GM21447 (cell line): ENCODE results near the gene URB1.
A peak's percentile ranks its signal among the peaks of the same experiment; 100 is the strongest.
"Not testable (repeated sequence)": the region's sequence is repeated elsewhere in the genome, so short reads cannot be mapped to it uniquely, and the experiment has no call there.

Source experiments
- ATAC-seq: cut with Tn5 transposase; IDR thresholded peaks from one replicate; pipeline ENCODE4 v1.9.1; 2021; ENCODE audit not compliant: unreplicated experiment

Gene URB1

DNA sequence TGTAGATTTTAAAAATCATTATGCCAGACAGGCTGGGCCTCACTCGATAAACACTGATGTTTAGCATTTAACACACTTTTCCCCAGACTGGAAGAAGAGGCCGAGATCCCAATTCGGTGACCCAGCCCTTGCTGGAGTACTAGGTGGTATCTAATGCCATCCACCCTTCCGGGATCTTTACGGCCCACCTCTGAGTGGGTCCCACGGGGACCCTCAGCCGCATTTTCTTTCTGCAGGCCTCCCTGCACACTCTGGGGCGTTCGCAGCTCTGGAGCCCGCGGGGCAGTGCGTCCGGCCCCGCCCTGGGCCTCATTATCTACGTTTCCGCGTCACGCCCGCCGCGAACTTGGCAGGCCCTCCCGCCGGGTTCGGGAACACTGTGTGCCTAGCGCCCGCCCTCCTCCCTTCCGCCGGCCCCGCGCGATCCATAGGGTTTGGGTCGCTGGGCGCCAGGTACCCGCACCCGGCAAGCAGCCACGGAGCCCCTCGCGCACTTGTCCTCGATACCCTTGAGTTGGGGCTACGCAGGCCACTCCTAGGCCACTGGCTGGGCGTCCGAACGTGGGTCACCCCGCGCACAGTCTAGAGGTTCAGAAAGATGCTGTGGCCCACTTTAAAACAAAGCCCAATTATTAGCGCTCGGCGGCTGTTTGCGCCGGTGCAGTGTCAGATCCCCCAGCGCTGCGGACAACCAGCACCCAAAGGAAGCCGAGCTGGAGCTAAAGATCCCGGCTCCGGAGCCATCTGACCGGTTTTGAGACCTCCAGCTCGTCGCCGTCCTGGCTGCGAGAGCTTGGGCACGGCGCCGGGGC, 18.7 kb upstream of the URB1 start:
- no peak for ATAC-seq

- ATAC-seq: no peak
These were observed 18.1 kb upstream of the URB1 start for GRCh38 chr21:32410916-32411315.

- no peak for ATAC-seq
These were observed 17.5 kb upstream of the URB1 start for GRCh38 chr21:32410291-32410690.

DNA sequence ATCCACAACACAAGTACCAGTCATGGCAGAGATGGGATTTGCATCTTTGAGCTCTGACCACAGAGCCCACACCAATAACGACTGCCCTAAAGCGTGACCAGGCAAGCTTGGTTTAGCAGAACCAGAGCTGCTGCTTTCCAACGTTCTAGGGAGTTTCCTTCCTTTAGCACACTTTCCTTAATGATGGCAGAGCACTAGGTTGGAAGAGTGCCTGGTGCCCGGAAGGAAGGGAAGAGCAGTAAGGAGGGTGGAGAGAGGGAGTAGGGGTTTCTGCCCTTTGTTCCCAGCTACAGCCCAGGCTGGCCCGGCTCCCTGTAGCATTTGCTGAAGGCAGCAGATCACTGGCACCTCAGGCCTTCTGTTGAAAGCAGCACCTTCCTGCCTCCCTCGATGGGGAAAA, 13.6 kb upstream of the URB1 start:
- no peak for ATAC-seq

- ATAC-seq: no peak
These were observed 10.5 kb upstream of the URB1 start for GRCh38 chr21:32403201-32403777.

GRCh38 chr21:32393677-32394001, 827 bp upstream of the URB1 start:
- ATAC-seq: no peak

DNA sequence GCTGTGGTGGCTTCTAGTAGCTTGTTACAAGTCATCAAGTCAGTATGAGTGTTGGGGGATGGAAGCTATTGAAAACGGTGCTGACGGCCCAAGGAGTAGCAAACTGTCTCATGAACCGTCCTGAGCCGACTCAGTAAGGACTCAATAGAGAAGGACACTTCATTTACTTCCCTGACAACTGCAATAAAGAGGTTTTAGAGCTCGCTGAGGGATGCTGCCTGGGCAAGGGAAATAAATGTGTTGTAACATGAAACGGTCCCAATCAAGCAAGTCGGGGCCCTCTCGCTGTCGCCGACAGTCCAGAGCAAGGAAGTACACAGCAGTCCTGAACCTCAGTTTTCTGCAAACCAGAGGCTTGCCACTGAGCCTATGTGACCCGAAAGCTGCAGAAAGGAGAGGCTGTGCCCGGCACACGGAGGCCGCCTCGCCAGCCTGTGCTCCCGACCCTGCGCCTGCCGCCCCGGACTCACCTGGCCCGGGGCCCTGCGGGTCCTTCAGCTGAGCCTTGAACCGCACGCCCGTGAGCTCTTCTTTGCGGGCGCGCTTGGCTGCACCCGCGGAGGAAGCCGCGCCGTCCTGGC, 423 bp downstream of the URB1 start:
- peak; percentile 33 for ATAC-seq

- no peak for ATAC-seq
These were observed 1.1 kb downstream of the URB1 start for GRCh38 chr21:32391755-32392154.

GRCh38 chr21:32390537-32391224, 2.1 kb downstream of the URB1 start:
- ATAC-seq: not testable (repeated sequence)

DNA sequence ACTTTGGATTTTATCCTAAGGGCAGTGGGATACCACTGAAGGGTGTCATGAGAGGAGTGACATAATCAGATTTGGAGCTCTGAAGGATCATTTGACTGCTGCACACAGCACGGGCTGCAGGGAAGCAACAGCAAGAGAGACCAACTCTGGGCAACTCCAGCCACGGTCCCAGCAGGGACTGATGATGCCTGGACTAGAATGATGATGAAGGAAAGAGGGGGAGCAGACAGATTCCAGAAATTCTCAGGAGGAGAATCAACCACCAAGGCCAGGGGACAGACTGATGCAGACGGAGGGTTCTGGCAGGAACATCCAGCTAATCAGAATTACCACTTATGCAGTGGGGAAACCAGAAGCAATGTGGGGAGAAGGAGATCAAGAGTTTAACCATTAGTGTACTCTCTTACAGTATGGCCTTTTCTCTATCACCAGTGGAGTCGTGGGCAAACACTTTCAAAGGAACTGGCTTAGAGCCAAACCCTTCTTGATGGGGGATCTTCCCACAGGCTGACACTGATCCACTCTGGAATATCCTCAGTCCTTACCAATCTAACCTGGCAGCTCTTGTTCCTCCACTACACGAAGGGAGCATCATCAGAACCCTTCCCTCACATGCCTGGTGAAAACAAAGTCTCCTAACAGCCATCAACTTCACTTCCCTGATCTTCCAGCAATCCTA, 3.3 kb downstream of the URB1 start:
- no peak for ATAC-seq

GRCh38 chr21:32388306-32388705, 4.5 kb downstream of the URB1 start:
- ATAC-seq: no peak

GRCh38 chr21:32387151-32387550, 5.7 kb downstream of the URB1 start:
- ATAC-seq: no peak

- ATAC-seq: no peak
These were observed 6.5 kb downstream of the URB1 start for GRCh38 chr21:32386195-32386870.

- no peak for ATAC-seq
These were observed 9.0 kb downstream of the URB1 start for GRCh38 chr21:32383812-32384211.

DNA sequence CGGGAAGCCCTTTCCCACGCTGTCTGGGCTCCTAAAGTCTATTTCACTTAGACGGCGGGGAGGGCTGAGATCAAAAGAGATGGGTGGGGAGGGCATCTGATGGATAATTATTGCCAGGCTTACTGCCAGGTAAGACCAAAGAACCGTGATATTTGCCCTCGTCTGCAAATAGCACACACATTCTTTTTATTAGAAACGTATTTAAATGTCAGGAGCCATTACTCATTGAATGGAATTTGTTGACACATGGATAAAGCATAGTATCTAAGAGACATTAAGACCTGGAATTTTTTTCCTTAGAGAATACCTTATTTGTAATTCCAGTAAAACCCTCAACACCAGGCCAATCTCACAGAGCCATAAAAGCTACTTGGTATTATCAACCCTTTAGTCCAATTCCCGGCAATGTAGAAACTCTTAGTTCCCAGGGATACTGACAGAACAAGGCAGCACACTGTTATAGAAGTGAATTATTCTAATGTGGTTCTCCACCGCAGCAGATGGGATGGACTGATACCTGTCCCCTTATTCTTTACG, 10.6 kb downstream of the URB1 start:
- ATAC-seq: no peak

GRCh38 chr21:32381571-32381970, 11.2 kb downstream of the URB1 start:
- ATAC-seq: no peak

GRCh38 chr21:32380940-32381339, 11.9 kb downstream of the URB1 start:
- ATAC-seq: no peak

GRCh38 chr21:32378956-32379355, 13.9 kb downstream of the URB1 start:
- ATAC-seq: no peak

GRCh38 chr21:32377991-32378390, 14.8 kb downstream of the URB1 start:
- no peak for ATAC-seq

DNA sequence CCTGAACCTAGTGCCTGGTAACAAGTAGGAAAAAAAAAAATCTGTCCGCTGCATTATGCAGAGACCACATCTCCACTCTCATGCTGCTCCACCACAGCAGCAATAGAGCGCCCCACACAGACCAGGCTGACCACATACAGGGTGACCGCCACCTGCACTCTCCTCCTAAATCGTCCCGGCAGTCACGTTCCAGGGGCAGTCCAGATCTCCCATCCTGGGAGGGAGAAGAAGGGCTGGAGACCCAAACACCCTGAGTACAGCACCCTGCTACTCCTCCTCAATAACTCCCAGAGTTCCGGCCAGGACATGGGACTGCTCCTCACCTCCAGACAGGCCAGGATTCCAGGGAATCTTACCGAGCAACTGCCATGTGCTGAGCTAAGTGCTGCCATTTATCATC, 15.3 kb downstream of the URB1 start:
- ATAC-seq: no peak

DNA sequence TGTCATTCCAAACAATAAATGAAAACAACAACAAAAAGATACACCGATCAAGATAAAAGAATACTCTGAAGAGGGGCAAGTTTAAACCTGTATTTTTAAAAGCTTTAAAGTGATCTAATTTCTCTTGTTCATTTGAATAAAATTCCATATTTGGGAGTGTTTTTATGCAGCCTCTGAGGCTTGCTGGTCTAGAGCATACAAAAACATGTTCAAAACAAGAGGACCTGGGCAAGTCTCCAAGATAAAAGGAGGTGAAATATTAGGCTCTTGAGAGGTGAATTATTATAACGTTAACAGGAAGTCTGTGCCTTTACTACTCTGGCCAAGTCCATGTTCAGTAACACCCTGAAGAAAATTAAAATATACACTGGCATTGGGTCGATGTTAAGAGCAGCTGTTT, 20.1 kb downstream of the URB1 start:
- no peak for ATAC-seq
